DOHH2 (cell line): ENCODE data around the gene SF1.

ENCODE experiments used
- H3F3A ChIP-seq: fragments of 200-600 bp; sonication (generic), shearing (Covaris generic); 2 replicates; pipeline ENCODE4 v1.6.0; 2016; ENCODE audit warnings: antibody characterized with exemption, mild to moderate bottlenecking; ENCODE audit not compliant: control insufficient read depth, insufficient read depth
- H3K27ac ChIP-seq: fragments of 200-600 bp; sonication (generic); 2 replicates; pipeline ENCODE4 v1.5.1; 2014; ENCODE audit warnings: low read depth, mild to moderate bottlenecking, low read length, moderate library complexity
- H3K27me3 ChIP-seq: fragments of 200-600 bp; sonication (generic); 2 replicates; pipeline ENCODE4 v1.6.1; 2014; ENCODE audit warnings: mild to moderate bottlenecking, low read length, mixed read lengths; ENCODE audit not compliant: control insufficient read depth
- H3K36me3 ChIP-seq: fragments of 200-600 bp; sonication (generic); 2 replicates; pipeline ENCODE4 v1.6.1; 2014; ENCODE audit warnings: mild to moderate bottlenecking, low read length, moderate library complexity, mixed read lengths; ENCODE audit not compliant: control insufficient read depth
- H3K4me1 ChIP-seq: fragments of 200-600 bp; sonication (generic); 2 replicates; pipeline ENCODE4 v1.6.1; 2014; ENCODE audit warnings: mild to moderate bottlenecking, low read length, mixed read lengths; ENCODE audit not compliant: control insufficient read depth
- H3K4me2 ChIP-seq: fragments of 200-600 bp; sonication (generic); 2 replicates; pipeline ENCODE4 v1.6.0; 2014; ENCODE audit warnings: mild to moderate bottlenecking, low read length, moderate library complexity
- H3K4me3 ChIP-seq: fragments of 200-600 bp; sonication (generic); 2 replicates; pipeline ENCODE4 v1.5.1; 2014; ENCODE audit warnings: mild to moderate bottlenecking, low read length, mixed read lengths
- H3K79me2 ChIP-seq: fragments of 200-600 bp; sonication (generic); 2 replicates; pipeline ENCODE4 v1.6.1; 2014; ENCODE audit warnings: mild to moderate bottlenecking, low read length, mixed read lengths; ENCODE audit not compliant: control insufficient read depth
- H3K9me2 ChIP-seq: fragments of 200-600 bp; sonication (generic); replicated peaks from 2 replicates; pipeline ENCODE4 v1.6.1; 2014; ENCODE audit warnings: mild to moderate bottlenecking, low read length, mixed read lengths; ENCODE audit not compliant: control insufficient read depth
- H3K9me3 ChIP-seq: fragments of 200-600 bp; sonication (generic); 2 replicates; pipeline ENCODE4 v1.6.1; 2014; ENCODE audit warnings: antibody characterized with exemption, low read length, mixed read lengths; ENCODE audit not compliant: control insufficient read depth, insufficient read depth
- H4K20me1 ChIP-seq: fragments of 200-600 bp; sonication (generic); 2 replicates; pipeline ENCODE4 v1.6.0; 2014; ENCODE audit warnings: low read depth, mild to moderate bottlenecking, antibody characterized with exemption, low read length, moderate library complexity; ENCODE audit not compliant: control insufficient read depth, insufficient read depth
- CTCF ChIP-seq: fragments of 200-600 bp; sonication (generic); IDR thresholded peaks from one replicate; pipeline ENCODE4 v1.5.1; 2014; ENCODE audit warnings: antibody characterized with exemption, mild to moderate bottlenecking, low read depth, low read length; ENCODE audit not compliant: poor library complexity, severe bottlenecking
- EZH2phosphoT487 ChIP-seq: fragments of 200-600 bp; sonication (generic); IDR thresholded peaks from 2 replicates; pipeline ENCODE4 v1.6.1; 2017; ENCODE audit warnings: borderline replicate concordance, mild to moderate bottlenecking, antibody characterized with exemption, low read length, moderate library complexity, mixed read lengths

Gene SF1

GRCh38 chr11:64802370-64803157 lies 24.2 kb upstream of the SF1 start:
- Histone ChIP-seq H3K4me3 (peak overlapping the region; percentile 99), H3K4me2 (peak overlapping the region; percentile 96), H3F3A (peaks cover 19% of the 10 kb centered on the region), H3K9me3 (no peaks in the 10 kb centered on the region), H3K27ac (peak overlapping the region; percentile 86), H3K27me3 (no peaks in the 10 kb centered on the region), H3K9me2 (no peaks in the 10 kb centered on the region), H3K79me2 (peaks cover 21% of the 10 kb centered on the region), H3K4me1 (peaks cover 46% of the 10 kb centered on the region), H4K20me1 (no peaks in the 10 kb centered on the region), H3K36me3 (peaks cover 80% of the 10 kb centered on the region)
- TF ChIP-seq CTCF (no peak), EZH2phosphoT487 (no peak)

GRCh38 chr11:64801561-64802369 lies 23.4 kb upstream of the SF1 start:
- peak overlapping the region; percentile 86 for H3K27ac ChIP-seq
- peaks cover 19% of the 10 kb centered on the region for H3F3A ChIP-seq
- peaks cover 19% of the 10 kb centered on the region for H3K79me2 ChIP-seq
- no peaks in the 10 kb centered on the region for H4K20me1 ChIP-seq
- H3K9me2 ChIP-seq = no peaks in the 10 kb centered on the region
- H3K4me1 ChIP-seq = peaks cover 46% of the 10 kb centered on the region
- H3K4me3 ChIP-seq = peak overlapping the region; percentile 99
- no peaks in the 10 kb centered on the region for H3K27me3 ChIP-seq
- no peaks in the 10 kb centered on the region for H3K9me3 ChIP-seq
- TF ChIP-seq CTCF = peak; percentile 14
- TF ChIP-seq EZH2phosphoT487 = no peak
- H3K4me2 ChIP-seq = peak overlapping the region; percentile 96
- H3K36me3 ChIP-seq = peaks cover 79% of the 10 kb centered on the region

GRCh38 chr11:64801158-64801464 lies 22.8 kb upstream of the SF1 start:
- H3F3A ChIP-seq = peaks cover 19% of the 10 kb centered on the region
- peaks cover 19% of the 10 kb centered on the region for H3K79me2 ChIP-seq
- no peaks in the 10 kb centered on the region for H3K9me3 ChIP-seq
- H3K4me1 ChIP-seq = peaks cover 46% of the 10 kb centered on the region
- H3K27me3 ChIP-seq = no peaks in the 10 kb centered on the region
- TF ChIP-seq CTCF (no peak), EZH2phosphoT487 (no peak)
- peak overlapping the region; percentile 86 for H3K27ac ChIP-seq
- H3K4me2 ChIP-seq = peak overlapping the region; percentile 96
- peaks cover 80% of the 10 kb centered on the region for H3K36me3 ChIP-seq
- no peaks in the 10 kb centered on the region for H3K9me2 ChIP-seq
- no peaks in the 10 kb centered on the region for H4K20me1 ChIP-seq
- H3K4me3 ChIP-seq = peak overlapping the region; percentile 99
